Body of pancreas (tissue), 4 donors: Measurements from ENCODE around the gene ZNF205.

Source experiments
- POLR2A ChIP-seq, 3 donors: fragments of 450-650 bp; IDR thresholded peaks; one replicate each; pipeline ENCODE4 v1.6.1; 2016; ENCODE audit warnings: antibody characterized with exemption in 3 of 3, mild to moderate bottlenecking in 2 of 3
- TF ChIP-seq, protein P1 (sequence below), 7 experiments: fragments of 450-650 bp in 4 of 7; fragments of 200-600 bp in 3 of 7; sonication (generic) in 3 of 7; IDR thresholded peaks; one replicate each; pipeline ENCODE4 v1.5.1; 2016 to 2019; ENCODE audit warnings: antibody characterized with exemption in 7 of 7

DNA sequence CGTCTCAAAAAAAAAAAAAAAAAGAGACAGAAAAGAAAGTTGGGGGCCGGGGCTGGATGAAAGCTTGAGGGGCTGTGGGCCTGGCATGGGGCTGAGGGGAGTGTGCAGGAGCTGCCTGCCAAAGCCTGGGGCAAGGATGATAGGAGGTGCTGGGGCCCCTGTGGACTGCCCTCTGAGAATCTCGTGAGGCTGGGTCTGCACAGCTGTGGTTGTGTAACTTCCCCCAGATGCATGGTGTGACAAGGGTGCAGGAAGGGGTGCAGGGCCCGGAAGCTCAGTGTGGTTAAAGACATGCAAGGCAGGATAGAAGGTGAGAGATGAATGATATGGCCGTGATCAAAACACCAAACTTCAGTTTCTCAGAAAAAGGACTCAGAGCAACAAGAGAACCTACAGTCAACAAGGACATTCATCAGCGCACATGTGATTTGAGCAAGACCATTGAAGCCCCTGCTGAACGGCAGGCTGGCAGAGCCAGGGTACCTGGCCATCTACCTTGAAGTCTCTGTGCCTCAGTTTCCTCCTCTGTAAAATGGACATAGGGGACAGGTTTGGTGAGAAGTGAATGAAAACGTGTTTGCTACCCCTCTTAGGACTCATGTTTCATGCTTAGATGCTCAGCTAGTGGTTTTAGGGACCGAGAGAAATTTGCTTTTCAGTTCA lies 37.4 kb upstream of the ZNF205 start:
- TF ChIP-seq, protein P1, sequence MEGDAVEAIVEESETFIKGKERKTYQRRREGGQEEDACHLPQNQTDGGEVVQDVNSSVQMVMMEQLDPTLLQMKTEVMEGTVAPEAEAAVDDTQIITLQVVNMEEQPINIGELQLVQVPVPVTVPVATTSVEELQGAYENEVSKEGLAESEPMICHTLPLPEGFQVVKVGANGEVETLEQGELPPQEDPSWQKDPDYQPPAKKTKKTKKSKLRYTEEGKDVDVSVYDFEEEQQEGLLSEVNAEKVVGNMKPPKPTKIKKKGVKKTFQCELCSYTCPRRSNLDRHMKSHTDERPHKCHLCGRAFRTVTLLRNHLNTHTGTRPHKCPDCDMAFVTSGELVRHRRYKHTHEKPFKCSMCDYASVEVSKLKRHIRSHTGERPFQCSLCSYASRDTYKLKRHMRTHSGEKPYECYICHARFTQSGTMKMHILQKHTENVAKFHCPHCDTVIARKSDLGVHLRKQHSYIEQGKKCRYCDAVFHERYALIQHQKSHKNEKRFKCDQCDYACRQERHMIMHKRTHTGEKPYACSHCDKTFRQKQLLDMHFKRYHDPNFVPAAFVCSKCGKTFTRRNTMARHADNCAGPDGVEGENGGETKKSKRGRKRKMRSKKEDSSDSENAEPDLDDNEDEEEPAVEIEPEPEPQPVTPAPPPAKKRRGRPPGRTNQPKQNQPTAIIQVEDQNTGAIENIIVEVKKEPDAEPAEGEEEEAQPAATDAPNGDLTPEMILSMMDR (IDR thresholded peaks at IDR 0.05), result no peak
- TF ChIP-seq POLR2A (IDR thresholded peaks at IDR 0.05), result peak in 1 of 3 donors; percentile 15
